HepG2 (cell line): ENCODE data around the gene MSI2. TPM values are rescaled to one million over a fixed set of nuclear protein-coding genes. Genes with fewer than 3 reads are reported as not detected.
A peak's percentile ranks its signal among the peaks of the same experiment; 100 is the strongest.

Experiments
- DPF2 ChIP-seq: sonication (generic); formaldehyde crosslinking; IDR thresholded peaks from 2 replicates; pipeline ENCODE4 v1.4.0; 2020; ENCODE audit warnings: mild to moderate bottlenecking, low read depth, missing genetic modification reagents, borderline replicate concordance
- DRAP1 ChIP-seq: IDR thresholded peaks from 2 replicates; pipeline ENCODE4 v1.6.1; 2016; ENCODE audit warnings: missing genetic modification reagents, missing compliant biosample characterization
- ETV5 ChIP-seq: IDR thresholded peaks from 2 replicates; pipeline ENCODE4 v1.6.1; 2018; ENCODE audit warnings: missing biosample characterization, missing genetic modification reagents, inconsistent platforms, borderline replicate concordance
- FOXA1 ChIP-seq, 2 experiments: fragments of 450-650 bp in 1 of 2; sonication (generic) in 1 of 2; formaldehyde crosslinking in 1 of 2; IDR thresholded peaks; 2 replicates each; pipeline versions ENCODE4 v1.4.0 to v1.6.1; 2016 to 2020; ENCODE audit warnings: missing genetic modification reagents in 1 of 2
- SKI ChIP-seq: fragments of 450-650 bp; IDR thresholded peaks from one replicate; pipeline ENCODE4 v1.6.1; 2018; ENCODE audit warnings: mild to moderate bottlenecking; ENCODE audit not compliant: partially characterized antibody
- STAT5B ChIP-seq: sonication (generic); formaldehyde crosslinking; IDR thresholded peaks from 2 replicates; pipeline ENCODE4 v1.4.0; 2020; ENCODE audit warnings: missing genetic modification reagents
- TERF1 ChIP-seq: sonication (generic); formaldehyde crosslinking; IDR thresholded peaks from 2 replicates; pipeline ENCODE4 v1.8.0; 2022; ENCODE audit warnings: mild to moderate bottlenecking, missing genetic modification reagents, moderate library complexity
- THAP11 ChIP-seq: IDR thresholded peaks from 2 replicates; pipeline ENCODE4 v1.6.1; 2016; ENCODE audit warnings: missing biosample characterization, missing genetic modification reagents
- ZFYVE20 ChIP-seq: sonication (generic); formaldehyde crosslinking; IDR thresholded peaks from 2 replicates; pipeline ENCODE4 v1.8.0; 2023; ENCODE audit warnings: low read depth, mild to moderate bottlenecking, moderate library complexity, missing genetic modification reagents, borderline replicate concordance
- ZNF180 ChIP-seq: sonication (generic); formaldehyde crosslinking; IDR thresholded peaks from 2 replicates; pipeline ENCODE4 v1.4.0; 2020; ENCODE audit warnings: low read depth, missing genetic modification reagents, borderline replicate concordance
- ZNF296 ChIP-seq: sonication (generic); formaldehyde crosslinking; conservative IDR thresholded peaks from 2 replicates; pipeline ENCODE4 v1.5.0; 2020; ENCODE audit warnings: mild to moderate bottlenecking, missing genetic modification reagents
- ZNF556 ChIP-seq: sonication (generic); formaldehyde crosslinking; IDR thresholded peaks from 2 replicates; pipeline ENCODE4 v1.4.0; 2020; ENCODE audit warnings: mild to moderate bottlenecking, missing genetic modification reagents, borderline replicate concordance
- ZNF749 ChIP-seq: sonication (generic); formaldehyde crosslinking; IDR thresholded peaks from 2 replicates; pipeline ENCODE4 v1.8.0; 2022; ENCODE audit warnings: mild to moderate bottlenecking, missing genetic modification reagents, moderate library complexity, borderline replicate concordance
- ZNF878 ChIP-seq: sonication (generic); formaldehyde crosslinking; IDR thresholded peaks from 2 replicates; pipeline ENCODE4 v1.8.1; 2023; ENCODE audit warnings: mild to moderate bottlenecking, missing genetic modification reagents, moderate library complexity
- polyA plus RNA-seq, 8 experiments: library from polyadenylated mRNA; depleted of rRNA in 3 of 8; stranded (reverse) in 7 of 8; unstranded in 1 of 8; fragments of >200 nt; fragmentation: Illumina TruSeq in 4 of 8; extraction: Trizol in 4 of 8; gene quantifications; 2 replicates each; pipeline versions ENCODE4 v1.2.1 to v1.2.3, GENCODE V29; 2011 to 2016; ENCODE audit warnings: low read depth in 4 of 8, missing spikeins in 1 of 8, mixed read lengths in 1 of 8; ENCODE audit not compliant: insufficient read depth in 1 of 8
- total RNA-seq, 5 experiments: library from RNA; depleted of rRNA; stranded (reverse); fragments of >200 nt; fragmentation: Illumina TruSeq; extraction: Trizol; gene quantifications; 2 replicates each; pipeline ENCODE4 v1.2.3, GENCODE V29; 2016; ENCODE audit warnings: low read depth in 1 of 5
- TF ChIP-seq, protein P1 (sequence below), 2 experiments: sonication (generic) in 1 of 2; formaldehyde crosslinking in 1 of 2; IDR thresholded peaks; 2 replicates each; pipeline versions ENCODE4 v1.6.1 to v1.9.0; 2014 to 2022; ENCODE audit warnings: antibody characterized with exemption in 1 of 2, borderline replicate concordance in 1 of 2, inconsistent platforms in 1 of 2, low read depth in 1 of 2, missing genetic modification reagents in 1 of 2
- TF ChIP-seq, protein P2 (sequence below): sonication (generic); formaldehyde crosslinking; IDR thresholded peaks from 2 replicates; pipeline ENCODE4 v1.4.0; 2020; ENCODE audit warnings: low read depth, mild to moderate bottlenecking, missing genetic modification reagents
- TF ChIP-seq, protein P3 (sequence below): IDR thresholded peaks from 2 replicates; pipeline ENCODE4 v1.6.1; 2012; ENCODE audit warnings: inconsistent platforms
- TF ChIP-seq, protein P4 (sequence below): sonication (generic); formaldehyde crosslinking; IDR thresholded peaks from 2 replicates; pipeline ENCODE4 v1.5.0; 2020; ENCODE audit warnings: missing genetic modification reagents

MSI2 gene
- total and polyA plus RNA-seq, 2 of the 13 experiments (the other 11 are each of a cell fraction or from before 2014, with no cell fraction given) = 77.5 to 78.4 TPM

DNA sequence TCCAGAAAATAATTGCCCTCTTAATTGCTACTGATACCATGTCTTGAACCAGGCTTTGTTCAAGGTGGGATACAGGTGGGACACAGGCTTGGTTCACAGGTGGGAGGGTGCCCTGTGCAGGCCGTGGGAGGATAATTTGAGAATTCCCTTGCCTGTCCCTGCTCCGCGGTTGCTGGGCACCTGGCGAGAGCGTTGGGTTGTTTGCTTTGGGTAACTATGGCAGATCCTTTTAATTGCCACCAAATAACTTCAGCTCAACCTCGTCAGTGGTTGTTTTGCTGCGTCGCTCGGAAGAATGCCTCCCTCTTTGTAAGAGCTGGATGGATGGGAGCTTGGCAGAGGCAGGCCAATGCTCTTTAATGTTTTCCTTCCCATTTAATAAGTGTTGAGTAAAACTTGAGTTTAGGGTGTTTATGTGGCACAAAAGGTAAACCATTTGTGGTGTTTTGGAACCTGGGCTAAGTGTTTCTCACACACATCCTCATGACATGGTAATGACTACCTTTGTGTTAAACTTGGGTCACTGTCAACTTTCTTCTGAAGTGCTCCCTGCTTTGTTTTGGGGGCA is 202.5 kb downstream of the MSI2 start (continued):
- TF ChIP-seq, protein P1, sequence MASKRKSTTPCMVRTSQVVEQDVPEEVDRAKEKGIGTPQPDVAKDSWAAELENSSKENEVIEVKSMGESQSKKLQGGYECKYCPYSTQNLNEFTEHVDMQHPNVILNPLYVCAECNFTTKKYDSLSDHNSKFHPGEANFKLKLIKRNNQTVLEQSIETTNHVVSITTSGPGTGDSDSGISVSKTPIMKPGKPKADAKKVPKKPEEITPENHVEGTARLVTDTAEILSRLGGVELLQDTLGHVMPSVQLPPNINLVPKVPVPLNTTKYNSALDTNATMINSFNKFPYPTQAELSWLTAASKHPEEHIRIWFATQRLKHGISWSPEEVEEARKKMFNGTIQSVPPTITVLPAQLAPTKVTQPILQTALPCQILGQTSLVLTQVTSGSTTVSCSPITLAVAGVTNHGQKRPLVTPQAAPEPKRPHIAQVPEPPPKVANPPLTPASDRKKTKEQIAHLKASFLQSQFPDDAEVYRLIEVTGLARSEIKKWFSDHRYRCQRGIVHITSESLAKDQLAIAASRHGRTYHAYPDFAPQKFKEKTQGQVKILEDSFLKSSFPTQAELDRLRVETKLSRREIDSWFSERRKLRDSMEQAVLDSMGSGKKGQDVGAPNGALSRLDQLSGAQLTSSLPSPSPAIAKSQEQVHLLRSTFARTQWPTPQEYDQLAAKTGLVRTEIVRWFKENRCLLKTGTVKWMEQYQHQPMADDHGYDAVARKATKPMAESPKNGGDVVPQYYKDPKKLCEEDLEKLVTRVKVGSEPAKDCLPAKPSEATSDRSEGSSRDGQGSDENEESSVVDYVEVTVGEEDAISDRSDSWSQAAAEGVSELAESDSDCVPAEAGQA (IDR thresholded peaks at IDR 0.05; ENCODE audit: low read depth) = no peak
- TF ChIP-seq, protein P1 (CRISPR knock-in tag; IDR thresholded peaks at IDR 0.05; ENCODE audit: borderline replicate concordance) = no peak
- no peak for TF ChIP-seq ZNF878
- no peak for TF ChIP-seq TERF1 (CRISPR knock-in tag)
- no peak for TF ChIP-seq ZNF296 (CRISPR knock-in tag)
- no peak for TF ChIP-seq FOXA1 (IDR thresholded peaks at IDR 0.05)
- no peak for TF ChIP-seq FOXA1 (CRISPR knock-in tag; IDR thresholded peaks at IDR 0.05)
- no peak for TF ChIP-seq DPF2
- TF ChIP-seq ZNF749 (CRISPR knock-in tag) = no peak
- TF ChIP-seq ZNF180 = no peak
- TF ChIP-seq ZFYVE20 (CRISPR knock-in tag) = no peak
- no peak for TF ChIP-seq DRAP1
- TF ChIP-seq, protein P2, sequence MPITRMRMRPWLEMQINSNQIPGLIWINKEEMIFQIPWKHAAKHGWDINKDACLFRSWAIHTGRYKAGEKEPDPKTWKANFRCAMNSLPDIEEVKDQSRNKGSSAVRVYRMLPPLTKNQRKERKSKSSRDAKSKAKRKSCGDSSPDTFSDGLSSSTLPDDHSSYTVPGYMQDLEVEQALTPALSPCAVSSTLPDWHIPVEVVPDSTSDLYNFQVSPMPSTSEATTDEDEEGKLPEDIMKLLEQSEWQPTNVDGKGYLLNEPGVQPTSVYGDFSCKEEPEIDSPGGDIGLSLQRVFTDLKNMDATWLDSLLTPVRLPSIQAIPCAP (CRISPR knock-in tag) = 0 out of 2 replicates have a peak, but pooled peaks have one; percentile 56
- no peak for TF ChIP-seq THAP11 (CRISPR knock-in tag)
- no peak for TF ChIP-seq ETV5 (CRISPR knock-in tag)
- TF ChIP-seq ZNF556 (CRISPR knock-in tag) = 0 out of 2 replicates have a peak, but pooled peaks have one; percentile 15
- TF ChIP-seq SKI = no peak
- TF ChIP-seq, protein P3, sequence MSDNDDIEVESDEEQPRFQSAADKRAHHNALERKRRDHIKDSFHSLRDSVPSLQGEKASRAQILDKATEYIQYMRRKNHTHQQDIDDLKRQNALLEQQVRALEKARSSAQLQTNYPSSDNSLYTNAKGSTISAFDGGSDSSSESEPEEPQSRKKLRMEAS = no peak
- TF ChIP-seq, protein P4, sequence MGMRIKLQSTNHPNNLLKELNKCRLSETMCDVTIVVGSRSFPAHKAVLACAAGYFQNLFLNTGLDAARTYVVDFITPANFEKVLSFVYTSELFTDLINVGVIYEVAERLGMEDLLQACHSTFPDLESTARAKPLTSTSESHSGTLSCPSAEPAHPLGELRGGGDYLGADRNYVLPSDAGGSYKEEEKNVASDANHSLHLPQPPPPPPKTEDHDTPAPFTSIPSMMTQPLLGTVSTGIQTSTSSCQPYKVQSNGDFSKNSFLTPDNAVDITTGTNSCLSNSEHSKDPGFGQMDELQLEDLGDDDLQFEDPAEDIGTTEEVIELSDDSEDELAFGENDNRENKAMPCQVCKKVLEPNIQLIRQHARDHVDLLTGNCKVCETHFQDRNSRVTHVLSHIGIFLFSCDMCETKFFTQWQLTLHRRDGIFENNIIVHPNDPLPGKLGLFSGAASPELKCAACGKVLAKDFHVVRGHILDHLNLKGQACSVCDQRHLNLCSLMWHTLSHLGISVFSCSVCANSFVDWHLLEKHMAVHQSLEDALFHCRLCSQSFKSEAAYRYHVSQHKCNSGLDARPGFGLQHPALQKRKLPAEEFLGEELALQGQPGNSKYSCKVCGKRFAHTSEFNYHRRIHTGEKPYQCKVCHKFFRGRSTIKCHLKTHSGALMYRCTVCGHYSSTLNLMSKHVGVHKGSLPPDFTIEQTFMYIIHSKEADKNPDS (CRISPR knock-in tag) = peak; percentile 10; the same call in 1 of the 2 replicates
- TF ChIP-seq STAT5B = no peak
